Choroid plexus epithelial cell (primary cell): ENCODE results near the gene AIMP1.

Experiments used
- DNase-seq: peaks from one replicate; pipeline ENCODE4 v3.0.0-alpha.2; 2010; ENCODE audit warnings: low read depth
- H3K4me3 ChIP-seq: 2 replicates; pipeline ENCODE4 v1.5.1; 2011; ENCODE audit warnings: low read depth, mild to moderate bottlenecking, control low read depth, low read length, moderate library complexity
- CTCF ChIP-seq: conservative IDR thresholded peaks from 2 replicates; pipeline ENCODE4 v1.5.1; 2011; ENCODE audit warnings: low read depth, mild to moderate bottlenecking, control low read depth, inconsistent platforms, low read length, moderate library complexity

Gene AIMP1

GRCh38 chr4:106364282-106364681 lies 47.9 kb downstream of the AIMP1 start:
- DNase-seq, result no peak
- no peak for TF ChIP-seq CTCF
- H3K4me3 ChIP-seq, result no peak overlapping the region

- no peak for TF ChIP-seq CTCF
- DNase-seq, result peak; percentile 92
- no peak overlapping the region for H3K4me3 ChIP-seq
Measured at GRCh38 chr4:106365613-106366012, 49.3 kb downstream of the AIMP1 start.

- peak; percentile 49 for DNase-seq
- no peak for TF ChIP-seq CTCF
- no peak overlapping the region for H3K4me3 ChIP-seq
Measured at GRCh38 chr4:106366026-106366425, 49.7 kb downstream of the AIMP1 start.

GRCh38 chr4:106367072-106367471 lies 50.7 kb downstream of the AIMP1 start:
- no peak overlapping the region for H3K4me3 ChIP-seq
- no peak for DNase-seq
- TF ChIP-seq CTCF, result no peak

- no peak for DNase-seq
- peak within 1 kb of the TSS; percentile 34 for H3K4me3 ChIP-seq
- no peak for TF ChIP-seq CTCF
Measured at GRCh38 chr4:106368678-106369077, 52.3 kb downstream of the AIMP1 start, which contains the start of gene GIMD1. TSS of gene GIMD1 (minus strand) at chr4:106368778. CDS start at chr4:106367435, 1,343 bp downstream.

- peak; percentile 95 for DNase-seq
- TF ChIP-seq CTCF, result peak; percentile 81
- H3K4me3 ChIP-seq, result peak overlapping the region; percentile 34
Measured at GRCh38 chr4:106369456-106370060, 53.2 kb downstream of the AIMP1 start.

- DNase-seq, result no peak
- TF ChIP-seq CTCF, result no peak
- no peak overlapping the region for H3K4me3 ChIP-seq
Measured at GRCh38 chr4:106370214-106370613, 53.9 kb downstream of the AIMP1 start.
